Effector CD4-positive, alpha-beta T cell (primary cell): ENCODE measurements around the gene RAB44.
"Not testable (repeated sequence)": the region's sequence is repeated elsewhere in the genome, so short reads cannot be mapped to it uniquely, and the experiment has no call there.

ENCODE experiments used
- DNase-seq: peaks from one replicate; pipeline ENCODE4 v3.0.0-alpha.2; 2020
- total RNA-seq: gene quantifications from one replicate; lab custom pipeline; 2026; lab: John Stamatoyannopoulos, UW

Gene RAB44, protein sequence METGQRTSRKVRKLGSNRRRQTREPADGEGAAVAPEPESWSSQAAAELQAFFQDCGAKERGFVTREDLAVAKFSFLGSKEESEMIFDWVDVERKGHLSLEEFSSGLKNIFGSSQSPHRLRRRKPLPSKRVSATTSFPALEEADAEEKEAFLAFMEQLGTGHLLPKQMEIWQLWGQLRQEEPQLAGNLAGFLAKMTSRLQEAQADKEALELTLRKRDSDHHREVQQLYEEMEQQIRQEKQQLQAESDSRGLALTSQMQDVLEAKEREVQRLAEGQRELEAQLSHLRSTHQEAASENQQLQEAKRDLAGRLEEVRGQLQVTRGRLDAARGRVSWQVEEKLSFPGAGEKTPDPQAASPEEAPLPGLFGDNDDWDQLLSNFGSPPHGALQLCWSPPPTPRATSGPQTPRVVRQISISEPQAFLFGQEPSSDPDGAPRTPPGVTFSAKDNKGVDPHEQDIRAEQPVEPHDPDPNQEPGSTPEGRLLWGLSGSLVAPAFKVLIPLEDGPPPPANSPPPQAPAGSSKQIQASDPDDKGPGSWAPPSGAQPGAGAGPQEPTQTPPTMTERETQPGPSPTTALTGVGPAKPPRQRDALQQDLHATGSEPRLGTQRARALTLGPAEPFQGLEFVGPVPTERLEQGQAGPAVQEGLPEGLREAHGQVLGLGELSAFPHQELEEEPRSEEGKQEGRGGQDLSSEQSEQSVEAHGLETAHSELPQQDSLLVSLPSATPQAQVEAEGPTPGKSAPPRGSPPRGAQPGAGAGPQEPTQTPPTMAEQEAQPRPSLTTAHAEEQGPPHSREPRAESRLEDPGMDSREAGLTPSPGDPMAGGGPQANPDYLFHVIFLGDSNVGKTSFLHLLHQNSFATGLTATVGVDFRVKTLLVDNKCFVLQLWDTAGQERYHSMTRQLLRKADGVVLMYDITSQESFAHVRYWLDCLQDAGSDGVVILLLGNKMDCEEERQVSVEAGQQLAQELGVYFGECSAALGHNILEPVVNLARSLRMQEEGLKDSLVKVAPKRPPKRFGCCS
- 3.0 reads per million, percentile 10 among the genes with 10 or more reads in this experiment for total RNA-seq

GRCh38 chr6:36697481-36697903, at the start of gene RAB44:
Gene RAB44 (plus strand): TSS chr6:36697826. CDS start chr6:36704236, 6,410 bp downstream.
- no peak for DNase-seq

- no peak for DNase-seq
These were observed 48.5 kb upstream of the RAB44 start for GRCh38 chr6:36649086-36649485.

- DNase-seq = no peak
These were observed 47.7 kb upstream of the RAB44 start for GRCh38 chr6:36649701-36650484.

DNA sequence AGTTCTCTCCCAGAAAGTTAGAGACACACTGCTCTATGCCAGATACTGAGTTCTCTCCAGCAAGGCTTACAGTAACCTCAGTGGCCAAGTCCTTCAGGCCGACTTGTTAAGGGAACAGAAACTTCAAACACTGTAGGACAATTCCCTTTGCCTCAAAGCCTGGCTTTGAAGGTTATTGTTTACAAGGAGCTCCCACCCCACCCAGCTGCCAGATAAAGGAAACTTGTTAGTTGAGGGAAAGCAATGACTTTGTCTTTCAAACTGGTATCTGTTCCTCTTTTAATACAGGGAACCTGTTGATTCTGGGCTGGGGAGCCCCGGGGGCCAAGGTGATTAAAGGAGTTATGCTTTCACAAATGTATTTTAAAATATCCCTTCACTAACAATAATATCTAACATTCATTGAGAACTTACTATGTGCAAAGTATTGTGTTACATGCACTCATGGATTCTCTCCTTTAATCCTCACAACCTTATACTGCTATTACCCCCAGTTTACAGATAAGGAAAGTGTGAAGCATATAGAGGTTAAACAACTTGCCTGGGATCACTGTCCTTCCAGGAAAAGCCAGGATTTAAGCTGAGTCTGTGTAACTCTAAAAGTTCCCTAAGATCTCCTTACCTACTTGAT, 46.7 kb upstream of the RAB44 start:
- no peak for DNase-seq

DNA sequence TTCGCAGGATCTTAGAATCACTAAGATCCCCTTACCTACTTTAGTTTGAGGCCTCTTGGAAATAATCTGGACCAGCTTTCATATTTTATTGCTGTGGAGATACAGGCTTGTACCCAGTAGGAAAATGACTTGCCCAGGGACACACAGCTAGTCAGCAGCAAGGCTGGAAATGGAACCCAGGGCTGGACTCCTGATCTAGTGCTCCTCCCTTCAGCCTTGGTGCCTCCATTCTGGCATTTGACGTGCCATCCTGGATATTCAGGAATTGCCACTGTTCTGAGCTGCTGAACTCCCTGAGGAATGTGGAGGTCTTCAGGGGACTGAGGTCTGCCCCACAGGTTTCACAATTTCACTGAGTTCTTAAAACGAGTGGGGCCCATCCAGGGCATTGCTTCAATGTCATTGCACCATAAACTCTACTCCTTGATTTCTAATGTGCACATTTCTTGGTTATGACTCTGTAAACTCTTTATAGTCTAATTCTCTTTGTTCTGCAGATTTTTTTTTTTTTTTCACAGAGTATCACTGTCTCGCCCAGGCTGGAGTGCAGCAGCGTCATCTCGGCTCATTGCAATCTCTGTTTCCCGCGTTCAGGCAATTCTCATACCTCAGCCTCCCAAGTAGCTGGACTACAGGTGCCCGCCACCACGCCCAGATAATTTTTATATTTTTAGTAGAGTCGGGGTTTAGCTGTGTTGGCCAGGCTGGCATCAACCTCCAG, 45.8 kb upstream of the RAB44 start:
- DNase-seq = no peak

DNA sequence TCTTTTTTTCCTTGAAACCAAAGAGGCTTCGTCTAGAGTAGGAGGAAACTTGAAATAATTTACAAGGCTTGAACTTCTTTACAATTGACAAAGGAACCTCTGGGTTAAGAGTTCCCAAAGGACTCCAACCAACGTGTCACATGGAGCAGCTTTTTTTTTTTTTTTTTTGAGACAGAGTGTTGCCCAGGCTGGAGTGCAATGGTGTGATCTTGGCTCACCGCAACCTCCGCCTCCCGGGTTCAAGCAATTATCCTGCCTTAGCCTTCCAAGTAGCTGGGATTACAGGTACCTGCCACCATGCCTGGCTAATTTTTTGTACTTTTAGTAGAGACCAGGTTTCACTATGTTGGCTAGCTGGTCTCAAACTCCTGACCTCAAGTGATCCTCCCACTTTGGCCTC, 43.2 kb upstream of the RAB44 start:
- DNase-seq = not testable (repeated sequence)

GRCh38 chr6:36655085-36655724, 42.4 kb upstream of the RAB44 start:
- no peak for DNase-seq

- no peak for DNase-seq
These were observed 41.2 kb upstream of the RAB44 start for GRCh38 chr6:36656441-36656840.

GRCh38 chr6:36657271-36657670, 40.4 kb upstream of the RAB44 start:
- DNase-seq = no peak

DNA sequence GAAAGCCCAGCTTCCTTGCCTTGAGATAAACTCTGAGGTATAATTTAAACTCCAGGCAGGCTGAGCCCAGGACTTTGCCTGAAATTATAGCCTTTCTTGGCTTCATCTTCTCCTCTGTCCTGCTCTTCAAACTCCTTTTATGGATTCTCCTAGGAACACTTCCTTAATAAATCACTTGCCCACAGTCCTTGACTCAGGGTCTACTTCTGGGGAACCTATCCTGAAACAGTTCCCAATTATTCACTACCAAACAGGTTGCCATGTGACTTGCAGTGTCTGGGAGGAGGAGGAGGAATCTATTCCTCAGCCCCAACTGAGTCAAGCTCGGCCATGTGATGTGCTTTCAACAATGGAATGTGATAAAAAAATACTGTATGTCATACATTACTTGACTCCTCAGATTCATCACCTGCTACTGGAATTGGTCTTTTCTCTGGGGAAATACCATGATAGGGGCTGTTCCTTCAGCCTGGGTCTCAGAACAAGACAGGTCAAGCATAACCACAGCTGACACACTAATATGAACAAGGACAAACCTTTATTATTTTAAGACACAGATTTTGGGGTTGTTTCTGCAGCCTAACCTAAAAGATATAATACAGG, 39.6 kb upstream of the RAB44 start:
- no peak for DNase-seq

DNA sequence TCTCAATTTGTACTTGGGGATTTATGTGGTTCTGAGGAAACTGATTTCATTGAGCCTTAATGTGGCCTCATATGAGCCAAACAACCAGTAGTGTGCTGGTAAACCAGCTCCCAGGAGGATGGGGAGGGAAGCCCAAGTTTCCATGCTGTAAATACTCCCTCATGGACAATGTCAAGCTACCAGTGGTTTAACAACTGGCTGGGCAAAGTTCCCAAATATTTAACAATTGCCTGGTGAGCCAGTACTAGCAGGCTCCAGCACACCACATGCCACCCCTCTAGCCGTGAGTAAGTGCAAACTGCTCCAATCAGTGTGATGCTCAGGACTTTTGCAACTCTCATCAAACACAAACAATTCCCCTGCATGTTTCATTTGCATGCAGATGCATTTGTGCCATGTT, 38.4 kb upstream of the RAB44 start:
- DNase-seq = no peak

GRCh38 chr6:36660771-36661471, 36.7 kb upstream of the RAB44 start:
- no peak for DNase-seq

GRCh38 chr6:36662380-36662779, 35.2 kb upstream of the RAB44 start:
- DNase-seq = no peak

DNA sequence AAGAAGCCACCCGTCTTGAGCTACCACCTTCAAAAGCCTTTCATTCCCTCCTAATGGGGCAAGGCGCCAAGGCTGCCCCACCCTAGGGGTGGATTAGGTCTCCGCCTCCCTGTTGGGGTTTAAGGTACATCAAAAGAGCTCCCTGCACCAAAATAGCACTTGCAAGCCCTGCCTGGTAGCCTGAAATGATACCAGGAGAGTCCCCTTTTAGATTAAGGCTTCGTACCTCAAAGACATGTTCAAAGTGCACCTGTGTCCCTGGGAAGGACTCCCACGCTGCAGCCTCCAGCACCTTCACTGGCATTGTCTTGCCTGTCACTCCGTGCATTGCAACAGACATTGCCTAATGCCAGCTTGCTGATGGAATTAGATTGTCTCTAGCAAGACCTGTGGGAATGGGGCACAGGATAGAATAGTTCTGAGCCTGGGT, 34.8 kb upstream of the RAB44 start:
- no peak for DNase-seq

DNA sequence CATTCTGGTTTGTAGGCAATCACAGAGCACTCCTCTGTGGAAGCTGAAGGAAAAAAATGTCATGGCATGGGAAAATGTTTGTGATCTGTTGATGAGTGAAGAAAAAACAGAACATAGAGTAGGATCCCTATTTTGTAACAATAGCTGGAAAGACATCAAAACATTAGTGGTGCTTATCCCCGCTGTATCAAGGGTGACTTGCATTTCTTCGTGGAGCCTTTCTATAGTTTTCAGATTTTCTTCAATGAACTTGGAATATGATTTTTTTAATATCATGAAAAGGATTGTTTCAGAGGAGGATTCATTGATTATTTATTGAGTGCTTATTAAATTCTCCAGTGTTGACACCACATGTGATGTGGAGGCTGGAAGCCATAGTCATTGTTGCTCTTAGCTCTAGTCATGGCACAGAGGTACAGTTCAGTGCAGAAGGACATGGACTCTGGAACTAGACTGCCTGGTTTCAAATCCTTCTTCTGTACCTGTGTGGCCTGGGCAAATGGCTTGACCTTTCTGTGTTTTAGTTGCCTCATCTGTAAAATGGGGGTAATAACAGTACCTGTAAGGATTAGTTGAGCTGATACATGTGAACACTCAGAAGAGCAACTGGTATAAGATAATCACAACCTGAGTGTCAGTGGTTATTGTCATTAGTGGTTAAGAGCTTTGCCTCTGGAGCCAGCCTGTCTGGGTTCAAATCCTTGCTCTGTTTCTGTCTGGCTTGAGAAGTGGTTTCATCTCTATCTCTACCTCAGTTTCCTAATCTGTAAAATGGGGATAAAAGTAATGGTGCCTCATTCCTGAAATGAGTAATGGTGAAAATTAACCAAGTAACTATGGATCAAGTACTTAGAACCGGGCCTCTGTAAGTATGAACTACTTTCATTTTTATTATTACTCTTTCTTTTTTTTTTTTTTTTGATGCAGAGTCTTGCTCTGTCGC, 33.9 kb upstream of the RAB44 start:
- no peak for DNase-seq

DNA sequence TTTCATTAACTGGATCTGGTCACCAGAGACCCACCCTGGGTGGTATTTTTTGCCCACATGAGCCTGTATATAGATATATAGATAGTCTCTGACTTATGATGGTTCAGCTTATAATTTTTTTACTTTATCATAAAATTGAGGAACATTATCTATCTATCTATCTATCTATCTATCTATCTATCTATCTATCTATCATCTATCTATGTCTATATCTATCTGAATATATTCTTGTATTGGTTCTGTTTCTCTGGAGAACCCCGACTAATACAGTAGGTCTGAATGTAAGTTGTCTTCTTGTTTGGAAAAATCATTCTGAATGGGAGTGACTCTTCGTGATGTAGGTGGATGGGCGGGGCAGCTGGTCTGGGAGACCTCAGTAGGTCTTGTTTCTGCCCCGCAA, 32.4 kb upstream of the RAB44 start:
- no peak for DNase-seq

DNA sequence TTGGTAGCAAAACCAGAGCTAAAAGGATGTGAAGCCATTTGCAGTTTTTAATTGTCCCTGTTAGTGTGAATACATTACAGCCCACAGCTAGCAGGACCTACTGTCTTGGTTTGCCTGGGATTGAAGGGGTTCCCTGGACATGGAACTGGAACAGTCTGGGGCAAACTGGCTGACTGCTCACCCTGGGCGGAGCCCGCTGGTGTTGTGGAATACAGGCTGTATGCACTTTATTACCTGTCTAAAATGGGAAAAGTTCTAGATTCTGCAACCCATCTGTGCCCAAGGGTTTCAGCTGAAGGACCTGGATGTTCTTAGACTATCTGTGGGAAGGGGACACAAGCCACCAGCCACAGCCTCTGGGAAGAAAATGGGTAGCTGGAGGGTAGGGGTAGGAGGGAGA, 31.3 kb upstream of the RAB44 start:
- no peak for DNase-seq

GRCh38 chr6:36666826-36667591, 30.6 kb upstream of the RAB44 start:
- no peak for DNase-seq
